Lower leg skin (tissue), 4 donors: ENCODE measurements around the gene LARP6. TPM values are rescaled to one million over a fixed set of nuclear protein-coding genes. Genes with fewer than 3 reads are reported as not detected.
"Not testable (repeated sequence)": the region's sequence is repeated elsewhere in the genome, so short reads cannot be mapped to it uniquely, and the experiment has no call there.

ENCODE experiments used
- DNase-seq, 2 donors: peaks; one replicate each; pipeline ENCODE4 v3.0.0-alpha.2; 2019; ENCODE audit warnings: low spot score in 2 of 2
- H3K4me3 ChIP-seq: fragments of 200-600 bp; sonication (generic); 2 replicates; pipeline ENCODE4 v1.5.1; 2017; ENCODE audit warnings: mild to moderate bottlenecking, low read depth; ENCODE audit not compliant: poor library complexity, severe bottlenecking
- CTCF ChIP-seq, 3 donors: fragments of 450-650 bp; IDR thresholded peaks; one replicate each; pipeline ENCODE4 v1.5.1; 2016; ENCODE audit warnings: antibody characterized with exemption in 3 of 3, mild to moderate bottlenecking in 3 of 3, moderate library complexity in 2 of 3
- POLR2A ChIP-seq, 2 donors: fragments of 450-650 bp; IDR thresholded peaks; one replicate each; pipeline ENCODE4 v1.6.1; 2016 to 2017; ENCODE audit warnings: antibody characterized with exemption in 2 of 2, mild to moderate bottlenecking in 1 of 2, moderate library complexity in 1 of 2
- WGBS, 2 donors: methylation state at CpG; one replicate each; pipeline ENCODE4 v1.1.5; 2018; 5-methylcytosine and 5-hydroxymethylcytosine counted together
- intact Hi-C: fragments of 100-400 bp; cut with DNase I; formaldehyde crosslinking; loops from one replicate; pipeline ENCODE4 v1.15.0; 2023; ENCODE audit warnings: low total_unique reads
- total RNA-seq, 4 donors: library from RNA; depleted of rRNA; stranded (reverse); fragments of >200 nt; gene quantifications; one replicate each; pipeline ENCODE4 v1.1.0, GENCODE V29; 2016

Gene LARP6
- total RNA-seq, 4 donors from 2014 or later, result 4.9 to 22.3 (median 14.5) TPM

DNA sequence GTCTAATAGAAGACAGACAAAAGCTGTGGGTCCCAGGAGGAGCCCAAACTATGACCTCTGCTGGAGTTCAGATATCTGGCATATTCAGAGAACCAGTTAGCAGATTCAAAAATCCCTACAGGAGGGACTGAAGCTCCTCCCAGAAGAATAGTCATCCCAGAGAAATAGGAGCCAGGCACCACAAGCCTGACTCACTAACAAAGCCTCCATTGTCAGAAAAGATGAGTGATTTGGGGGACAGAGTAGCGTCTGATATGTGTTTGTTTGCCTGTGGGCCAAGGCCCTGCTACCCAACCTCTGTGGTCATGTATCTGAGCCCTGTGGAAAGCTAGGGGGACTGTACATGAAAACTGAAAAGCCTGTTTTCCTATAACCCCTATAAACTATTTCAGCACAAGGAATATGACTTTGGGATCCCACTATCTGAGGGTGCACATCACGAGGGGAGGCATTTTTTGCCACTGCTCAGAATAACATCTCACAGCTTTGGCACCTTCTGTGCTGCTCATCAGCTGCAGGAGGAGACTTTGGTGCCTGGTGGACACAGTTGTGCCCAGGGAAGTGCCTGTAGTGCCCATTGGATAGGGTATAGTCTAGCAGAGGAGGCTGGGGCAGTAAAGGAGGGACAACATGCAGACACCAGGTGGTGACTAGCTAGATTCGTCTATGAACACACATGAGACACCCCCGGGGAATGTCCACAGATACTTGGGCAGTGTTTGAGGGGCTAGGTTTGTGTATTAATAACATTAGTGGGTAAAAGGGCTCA lies 9.7 kb upstream of the LARP6 start:
- TF ChIP-seq CTCF (IDR thresholded peaks at IDR 0.05) (no peak), POLR2A (IDR thresholded peaks at IDR 0.05) (no peak)
- 65 to 69% methylated on average over 4 of the region's 4 CpGs for WGBS, 2 donors

DNA sequence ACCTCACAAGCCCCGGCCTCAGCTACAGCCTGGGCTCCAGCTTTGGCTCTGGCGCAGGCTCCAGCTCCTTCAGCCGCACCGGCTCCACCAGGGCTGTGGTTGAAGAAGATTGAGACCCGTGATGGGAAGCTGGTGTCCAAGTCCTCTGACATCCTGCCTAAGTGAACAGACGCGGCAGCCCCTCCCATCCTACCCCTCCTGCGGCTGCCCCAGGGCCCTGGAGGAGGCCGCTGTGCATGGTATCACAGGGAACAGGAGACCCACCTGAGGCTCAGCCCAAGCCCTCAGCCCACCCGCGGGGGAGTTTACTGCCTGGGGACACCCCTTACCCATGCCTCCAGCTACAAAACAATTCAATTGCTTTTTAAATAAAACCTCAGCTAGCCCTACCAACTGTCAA lies 6.0 kb upstream of the LARP6 start:
- intact Hi-C loops, result no loop called here
- no peak for DNase-seq
- TF ChIP-seq CTCF (IDR thresholded peaks at IDR 0.05) (no peak), POLR2A (IDR thresholded peaks at IDR 0.05) (no peak)
- WGBS, 2 donors, result 83 to 87% methylated on average over 11 of the region's 11 CpGs
- no peak overlapping the region for H3K4me3 ChIP-seq

More for the DNA sequence above, 9.7 kb upstream of the LARP6 start:
- DNase-seq, result no peak
- intact Hi-C loops, result no loop called here
- H3K4me3 ChIP-seq, result no peak overlapping the region

- no peak overlapping the region for H3K4me3 ChIP-seq
- no peak for DNase-seq
- intact Hi-C loops, result no loop called here
- TF ChIP-seq POLR2A (IDR thresholded peaks at IDR 0.05) (no peak), CTCF (IDR thresholded peaks at IDR 0.05) (no peak)
- WGBS, 2 donors, result 93 to 94% methylated on average over 13 to 14 of the region's 14 CpGs
Measured at GRCh38 chr15:70859322-70859908, 5.5 kb upstream of the LARP6 start.

DNA sequence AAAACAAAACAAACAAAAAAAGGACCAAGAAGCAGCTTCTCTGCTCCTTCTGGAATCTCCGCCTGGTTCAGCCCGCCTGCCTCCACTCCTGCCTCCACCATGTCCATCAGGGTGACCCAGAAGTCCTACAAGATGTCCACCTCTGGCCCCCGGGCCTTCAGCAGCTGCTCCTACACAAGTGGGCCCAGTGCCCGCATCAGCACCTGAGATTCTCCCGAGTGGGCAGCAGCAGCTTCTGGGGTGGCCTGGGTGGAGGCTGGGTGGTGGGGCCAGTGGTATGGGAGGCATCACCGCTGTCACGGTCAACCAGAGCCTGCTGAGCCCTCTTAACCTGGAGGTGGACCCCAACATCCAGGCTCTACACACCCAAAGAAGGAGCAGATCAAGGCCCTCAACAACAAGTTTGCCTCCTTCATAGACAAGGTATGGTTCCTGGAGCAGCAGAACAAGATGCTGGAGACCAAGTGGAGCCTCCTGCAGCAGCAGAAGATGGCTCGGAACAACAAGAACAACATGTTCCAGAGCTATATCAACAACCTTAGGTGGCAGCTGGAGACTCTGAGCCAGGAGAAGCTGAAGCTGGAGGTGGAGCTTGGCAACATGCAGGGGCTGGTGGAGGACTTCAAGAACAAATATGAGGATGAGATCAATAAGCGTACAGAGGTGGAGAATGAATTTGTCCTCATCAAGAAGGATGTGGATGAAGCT lies 4.8 kb upstream of the LARP6 start:
- DNase-seq, intact Hi-C loops, H3K4me3 ChIP-seq: not testable (repeated sequence)
- WGBS, 2 donors, result 89 to 90% methylated on average over 9 of the region's 9 CpGs

- WGBS, 2 donors, result 80 to 82% methylated on average over 3 of the region's 3 CpGs
- no peak for TF ChIP-seq POLR2A (IDR thresholded peaks at IDR 0.05)
- TF ChIP-seq CTCF (IDR thresholded peaks at IDR 0.05), result no peak
- H3K4me3 ChIP-seq, result no peak overlapping the region
- DNase-seq, result no peak
- intact Hi-C loops, result no loop called here
Measured at GRCh38 chr15:70857562-70858285, 3.8 kb upstream of the LARP6 start.
